Stimulated activated CD8-positive, alpha-beta memory T cell treated with anti-CD3 and anti-CD28 coated beads, Interleukin-15, amount 100 ng/mL, for 1 hour (primary cell): Measurements from ENCODE around the gene APOC4.
A peak's percentile ranks its signal among the peaks of the same experiment; 100 is the strongest.
"Not testable (repeated sequence)": the region's sequence is repeated elsewhere in the genome, so short reads cannot be mapped to it uniquely, and the experiment has no call there.

Experiments
- DNase-seq: peaks from one replicate; pipeline ENCODE4 v3.0.0-alpha.2; 2020; ENCODE audit warnings: low read depth

The APOC4 gene

DNA sequence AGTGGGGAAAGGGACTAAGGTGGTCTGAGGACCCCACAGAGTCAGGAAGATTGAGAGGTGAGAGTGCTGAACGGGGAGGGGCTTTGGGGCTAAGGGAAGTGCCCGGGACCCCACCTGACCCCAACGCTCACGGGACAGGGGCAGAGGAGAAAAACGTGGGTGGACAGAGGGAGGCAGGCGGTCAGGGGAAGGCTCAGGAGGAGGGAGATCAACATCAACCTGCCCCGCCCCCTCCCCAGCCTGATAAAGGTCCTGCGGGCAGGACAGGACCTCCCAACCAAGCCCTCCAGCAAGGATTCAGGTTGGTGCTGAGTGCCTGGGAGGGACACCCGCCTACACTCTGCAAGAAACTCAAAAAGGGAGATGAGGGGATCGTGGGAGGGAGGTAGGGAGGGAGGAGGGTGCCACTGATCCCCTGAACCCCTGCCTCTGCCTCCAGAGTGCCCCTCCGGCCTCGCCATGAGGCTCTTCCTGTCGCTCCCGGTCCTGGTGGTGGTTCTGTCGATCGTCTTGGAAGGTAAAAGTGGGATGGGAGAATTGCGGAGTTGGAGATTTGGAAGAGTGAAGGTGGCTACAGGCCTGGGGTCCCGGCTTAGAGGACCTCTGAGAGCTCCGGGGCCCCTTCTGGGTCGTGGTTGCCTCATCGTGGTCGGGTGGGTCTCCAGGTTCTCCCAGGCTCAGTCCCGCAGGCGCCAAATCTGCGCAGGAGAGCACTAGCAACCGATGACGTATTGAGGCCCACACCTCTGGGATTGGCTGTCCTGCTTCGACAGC lies 27.4 kb upstream of the APOC4 start, which contains the start of gene APOC1:
Gene APOC1 (plus strand): TSS at position 176 of the 774 bp plus-strand sequence. CDS start 284 bp downstream, at position 460.
- DNase-seq, result peak; percentile 48

DNA sequence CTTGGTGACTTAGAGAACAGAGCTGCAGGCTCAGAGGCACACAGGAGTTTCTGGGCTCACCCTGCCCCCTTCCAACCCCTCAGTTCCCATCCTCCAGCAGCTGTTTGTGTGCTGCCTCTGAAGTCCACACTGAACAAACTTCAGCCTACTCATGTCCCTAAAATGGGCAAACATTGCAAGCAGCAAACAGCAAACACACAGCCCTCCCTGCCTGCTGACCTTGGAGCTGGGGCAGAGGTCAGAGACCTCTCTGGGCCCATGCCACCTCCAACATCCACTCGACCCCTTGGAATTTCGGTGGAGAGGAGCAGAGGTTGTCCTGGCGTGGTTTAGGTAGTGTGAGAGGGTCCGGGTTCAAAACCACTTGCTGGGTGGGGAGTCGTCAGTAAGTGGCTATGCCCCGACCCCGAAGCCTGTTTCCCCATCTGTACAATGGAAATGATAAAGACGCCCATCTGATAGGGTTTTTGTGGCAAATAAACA lies 17.8 kb upstream of the APOC4 start:
- no peak for DNase-seq

DNA sequence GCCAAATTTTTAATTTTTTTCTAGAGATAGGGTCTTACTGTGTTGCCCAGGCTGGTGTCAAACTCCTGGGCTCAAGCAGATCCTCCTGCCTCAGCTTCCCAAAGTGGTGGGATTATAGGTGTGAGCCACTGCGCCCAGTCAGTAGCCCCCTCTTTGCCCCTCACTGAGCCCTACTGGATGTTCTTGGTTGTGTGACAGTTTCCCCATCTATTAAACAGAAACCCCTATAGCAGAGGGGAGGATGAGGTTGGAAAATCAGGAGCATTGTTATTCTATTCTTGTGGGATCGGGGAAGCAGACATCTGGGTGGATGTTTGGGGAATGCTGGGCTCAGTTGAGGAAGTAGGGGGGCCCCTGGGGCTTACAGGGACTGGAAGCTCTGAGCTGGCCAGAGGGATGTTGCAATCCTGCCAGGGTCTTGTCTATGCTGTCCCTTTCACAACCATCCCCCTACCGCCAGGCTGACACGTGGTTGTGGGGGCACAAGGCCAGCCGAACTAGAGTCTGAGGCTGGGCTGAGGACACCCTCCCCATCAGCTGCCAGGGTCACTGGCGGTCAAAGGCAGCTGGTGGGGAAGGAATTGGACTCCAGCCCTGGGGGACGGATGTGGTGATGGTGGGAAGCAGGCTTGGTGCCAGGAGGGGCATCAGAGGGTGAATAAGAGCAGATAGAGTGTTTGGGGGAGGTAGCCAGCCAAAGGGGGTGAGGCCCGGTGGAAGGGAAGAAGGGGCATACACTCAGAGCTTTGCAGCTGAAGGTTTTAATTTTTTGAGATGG lies 16.7 kb upstream of the APOC4 start:
- DNase-seq, result no peak

DNA sequence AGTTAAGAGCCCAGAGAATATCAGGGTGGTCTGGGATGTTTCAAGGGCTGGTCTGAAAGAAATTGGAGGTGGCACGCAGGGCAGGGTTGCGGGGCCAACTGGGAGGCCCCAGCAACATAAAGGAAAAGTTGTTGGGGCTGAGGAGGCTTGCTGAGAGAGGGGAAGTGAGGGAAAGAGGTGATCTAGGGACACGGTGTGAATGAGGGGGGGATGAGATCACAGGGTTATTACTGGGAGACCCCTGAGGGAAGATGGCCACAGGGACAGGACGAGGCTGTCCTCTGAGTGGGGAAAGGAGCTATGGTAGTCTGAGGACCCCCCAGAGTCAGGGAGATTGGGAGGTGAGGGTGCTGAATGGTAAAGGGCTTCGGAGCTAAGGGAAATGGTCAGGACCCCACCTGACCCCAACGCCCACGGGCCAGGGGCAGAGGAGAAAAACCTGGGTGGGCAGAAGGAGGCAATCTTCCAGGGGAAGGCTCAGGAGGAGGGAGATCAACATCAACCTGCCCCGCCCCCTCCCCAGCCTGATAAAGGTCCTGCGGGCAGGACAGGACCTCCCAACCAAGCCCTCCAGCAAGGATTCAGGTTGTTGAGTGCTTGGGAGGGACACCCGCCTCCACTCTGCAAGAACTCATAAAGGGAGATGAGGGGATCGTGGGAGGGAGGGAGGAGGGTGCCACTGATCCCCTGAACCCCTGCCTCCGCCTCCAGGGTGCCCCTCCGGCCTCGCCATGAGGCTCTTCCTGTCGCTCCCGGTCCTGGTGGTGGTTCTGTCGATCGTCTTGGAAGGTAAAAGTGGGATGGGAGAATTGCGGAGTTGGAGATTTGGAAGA lies 15.6 kb upstream of the APOC4 start:
- not testable (repeated sequence) for DNase-seq

DNA sequence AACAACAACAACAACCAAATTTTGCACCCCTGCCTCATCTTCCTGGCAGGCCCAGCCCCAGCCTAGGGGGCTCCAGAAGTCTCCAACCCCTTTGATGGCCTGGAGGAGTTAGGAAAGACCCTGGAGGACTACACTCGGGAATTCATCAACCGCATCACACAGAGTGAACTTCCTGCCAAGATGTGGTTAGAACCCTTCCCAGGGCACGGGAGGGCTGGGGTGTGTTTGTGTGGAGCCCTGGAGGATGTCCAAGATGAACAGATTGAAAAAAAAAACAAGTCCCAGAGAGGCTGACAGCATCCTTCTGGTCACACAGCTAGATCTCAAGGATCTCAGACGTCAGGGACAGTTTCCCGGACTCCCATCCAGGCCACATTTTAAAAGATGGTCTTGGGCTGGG lies 14.3 kb upstream of the APOC4 start:
- no peak for DNase-seq

DNA sequence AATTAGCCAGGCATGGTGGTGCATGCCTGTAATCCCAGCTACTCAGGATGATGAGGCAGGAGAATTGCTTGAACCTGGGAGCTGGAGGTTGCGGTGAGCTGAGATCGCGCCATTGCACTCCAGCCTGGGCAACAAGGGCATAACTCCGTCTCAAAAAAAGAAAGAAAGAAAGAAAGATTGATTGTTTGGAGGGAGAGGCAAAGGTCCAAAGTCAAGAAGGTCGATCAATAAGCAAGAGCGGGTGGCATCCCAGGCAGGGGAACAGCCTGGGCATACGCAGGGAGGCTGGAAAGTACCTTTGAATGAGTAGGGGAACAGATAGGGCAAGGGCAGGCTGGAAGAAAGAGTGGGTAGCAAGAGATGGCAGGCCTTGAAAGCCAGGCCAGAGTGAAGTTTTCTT lies 11.9 kb upstream of the APOC4 start:
- no peak for DNase-seq

DNA sequence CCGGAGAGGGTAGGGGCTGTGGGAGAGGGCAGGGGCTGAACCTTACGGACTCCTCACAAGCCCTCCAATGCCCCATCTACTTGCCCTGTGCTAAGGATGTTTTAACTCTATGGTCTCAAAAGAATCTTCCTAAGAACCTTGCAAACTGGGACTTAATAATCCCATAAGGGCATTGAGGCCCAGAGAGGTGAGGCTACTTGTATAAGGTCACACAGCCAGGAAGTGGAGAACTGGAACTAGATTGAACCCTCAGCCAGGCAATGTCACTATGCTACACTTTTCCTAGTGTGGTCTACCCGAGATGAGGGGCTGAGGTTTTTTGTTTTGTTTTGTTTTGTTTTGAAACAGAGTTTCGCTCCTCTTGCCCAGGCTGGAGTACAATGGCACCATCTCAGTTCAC lies 10.5 kb upstream of the APOC4 start:
- DNase-seq, result no peak

DNA sequence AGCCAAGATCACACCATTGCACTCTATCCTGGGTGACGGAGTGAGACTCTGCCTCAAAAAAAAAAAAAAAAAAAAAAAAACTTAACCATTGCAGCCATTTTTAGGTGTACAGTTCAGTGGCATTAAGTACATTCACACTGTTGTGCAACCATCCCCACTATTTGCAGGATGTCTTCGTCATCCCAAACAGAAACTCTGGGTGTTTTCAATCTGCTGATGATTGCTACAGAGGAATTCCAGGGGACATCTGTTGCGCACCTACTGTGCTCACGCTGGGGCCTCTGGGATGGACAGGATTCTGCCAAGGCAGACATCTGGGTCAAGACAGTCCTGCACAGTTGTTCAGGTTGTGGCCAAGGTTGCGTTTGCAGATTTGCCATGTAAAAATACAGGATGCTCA lies 2.4 kb upstream of the APOC4 start:
- no peak for DNase-seq

DNA sequence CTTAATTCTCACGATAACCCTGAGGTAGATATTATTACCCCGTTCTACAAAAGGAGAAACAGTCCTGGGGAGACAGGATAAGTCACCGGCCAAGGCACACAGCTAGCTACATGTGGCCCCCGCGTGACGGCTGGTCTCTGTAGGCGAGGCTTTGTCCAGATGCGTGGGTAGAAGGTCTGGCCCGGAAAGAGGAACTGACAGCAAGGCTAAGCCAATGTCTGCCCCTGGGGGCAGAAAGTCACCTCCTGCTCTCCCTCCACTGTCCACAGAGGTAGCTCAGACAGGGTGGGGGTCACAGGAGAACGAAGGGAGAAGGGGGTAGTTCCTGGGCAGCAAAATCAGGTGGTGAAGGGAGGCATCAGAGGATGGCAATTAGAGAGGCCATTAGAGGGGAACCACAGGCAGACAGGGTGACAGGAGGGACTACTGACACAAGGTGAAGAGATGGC lies 1.8 kb downstream of the APOC4 start:
- no peak for DNase-seq

DNA sequence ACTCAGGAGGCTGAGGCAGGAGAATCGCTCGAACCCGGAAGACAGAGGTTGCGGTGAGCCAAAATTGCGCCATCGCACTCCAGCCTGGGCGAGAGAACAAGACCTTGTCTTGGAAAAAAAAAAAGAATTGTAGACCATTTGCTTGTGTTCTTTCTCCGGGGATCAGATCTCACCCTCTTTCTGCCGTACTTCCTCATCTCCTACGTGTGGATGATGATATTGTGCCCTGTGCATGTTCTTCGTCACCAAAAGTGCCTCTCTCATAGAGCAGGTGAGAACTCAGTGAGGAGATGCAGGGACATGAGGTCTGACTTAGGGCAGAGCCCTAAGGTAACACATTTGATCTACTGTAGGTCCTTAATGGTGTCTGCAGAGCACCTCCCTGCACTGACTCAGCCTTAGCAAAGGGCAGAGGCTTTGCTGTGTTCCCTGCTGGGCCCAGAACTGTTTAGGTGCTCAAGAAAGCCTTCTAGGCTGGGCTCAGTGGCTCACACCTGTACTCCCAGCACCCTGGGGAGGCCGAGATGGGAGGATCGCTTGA lies 5.1 kb downstream of the APOC4 start:
- DNase-seq, result no peak

DNA sequence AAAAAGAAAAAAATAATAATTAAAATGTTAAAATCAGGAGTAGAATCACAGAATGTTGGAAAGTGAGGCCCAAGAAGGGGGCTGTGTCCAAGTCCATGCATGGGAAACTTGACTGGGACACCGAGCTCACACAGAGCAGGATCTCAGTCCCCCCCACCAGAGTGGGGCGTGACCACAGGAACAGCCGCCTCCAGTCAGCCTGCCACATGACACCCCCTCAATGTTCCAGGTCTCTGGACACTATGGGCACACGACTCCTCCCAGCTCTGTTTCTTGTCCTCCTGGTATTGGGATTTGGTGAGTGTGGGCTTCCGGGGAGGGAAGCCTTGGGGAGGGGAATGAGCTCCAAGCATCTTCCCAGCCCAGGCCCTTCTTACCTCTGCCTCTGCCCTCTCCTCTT lies 6.2 kb downstream of the APOC4 start:
- DNase-seq, result no peak

DNA sequence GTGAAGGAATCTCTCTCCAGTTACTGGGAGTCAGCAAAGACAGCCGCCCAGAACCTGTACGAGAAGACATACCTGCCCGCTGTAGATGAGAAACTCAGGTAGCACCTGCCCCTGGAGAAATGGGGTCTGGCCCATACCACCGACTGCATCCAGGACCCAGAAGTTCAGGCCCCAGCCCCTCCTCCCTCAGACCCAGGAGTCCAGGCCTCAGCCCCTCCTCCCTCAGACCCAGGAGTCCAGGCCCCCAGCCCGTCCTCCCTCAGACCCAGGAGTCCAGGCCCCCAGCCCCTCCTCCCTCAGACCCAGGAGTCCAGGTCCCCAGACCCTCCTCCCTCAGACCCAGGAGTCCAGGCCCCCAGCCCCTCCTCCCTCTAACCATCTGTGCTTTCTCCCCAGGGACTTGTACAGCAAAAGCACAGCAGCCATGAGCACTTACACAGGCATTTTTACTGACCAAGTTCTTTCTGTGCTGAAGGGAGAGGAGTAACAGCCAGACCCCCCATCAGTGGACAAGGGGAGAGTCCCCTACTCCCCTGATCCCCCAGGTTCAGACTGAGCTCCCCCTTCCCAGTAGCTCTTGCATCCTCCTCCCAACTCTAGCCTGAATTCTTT lies 6.8 kb downstream of the APOC4 start:
- no peak for DNase-seq

DNA sequence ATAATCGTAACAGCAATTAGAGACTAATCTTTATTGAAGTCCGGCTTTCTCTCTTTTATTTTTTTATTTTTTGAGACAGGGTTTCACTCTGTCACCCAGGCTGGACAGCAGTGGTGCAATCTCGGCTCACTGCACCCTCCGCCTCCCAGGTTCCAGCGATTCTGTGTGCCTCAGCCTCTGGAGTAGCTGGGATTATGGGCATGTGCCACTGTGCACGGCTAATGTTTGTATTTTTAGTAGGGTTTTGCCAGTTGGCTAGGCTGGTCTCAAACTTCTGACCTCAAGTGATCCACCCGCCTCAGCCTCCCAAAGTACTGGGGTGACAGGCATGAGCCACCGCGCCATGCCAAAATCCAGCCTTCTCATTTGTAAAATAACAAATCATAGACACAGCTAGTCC lies 7.5 kb downstream of the APOC4 start:
- no peak for DNase-seq

DNA sequence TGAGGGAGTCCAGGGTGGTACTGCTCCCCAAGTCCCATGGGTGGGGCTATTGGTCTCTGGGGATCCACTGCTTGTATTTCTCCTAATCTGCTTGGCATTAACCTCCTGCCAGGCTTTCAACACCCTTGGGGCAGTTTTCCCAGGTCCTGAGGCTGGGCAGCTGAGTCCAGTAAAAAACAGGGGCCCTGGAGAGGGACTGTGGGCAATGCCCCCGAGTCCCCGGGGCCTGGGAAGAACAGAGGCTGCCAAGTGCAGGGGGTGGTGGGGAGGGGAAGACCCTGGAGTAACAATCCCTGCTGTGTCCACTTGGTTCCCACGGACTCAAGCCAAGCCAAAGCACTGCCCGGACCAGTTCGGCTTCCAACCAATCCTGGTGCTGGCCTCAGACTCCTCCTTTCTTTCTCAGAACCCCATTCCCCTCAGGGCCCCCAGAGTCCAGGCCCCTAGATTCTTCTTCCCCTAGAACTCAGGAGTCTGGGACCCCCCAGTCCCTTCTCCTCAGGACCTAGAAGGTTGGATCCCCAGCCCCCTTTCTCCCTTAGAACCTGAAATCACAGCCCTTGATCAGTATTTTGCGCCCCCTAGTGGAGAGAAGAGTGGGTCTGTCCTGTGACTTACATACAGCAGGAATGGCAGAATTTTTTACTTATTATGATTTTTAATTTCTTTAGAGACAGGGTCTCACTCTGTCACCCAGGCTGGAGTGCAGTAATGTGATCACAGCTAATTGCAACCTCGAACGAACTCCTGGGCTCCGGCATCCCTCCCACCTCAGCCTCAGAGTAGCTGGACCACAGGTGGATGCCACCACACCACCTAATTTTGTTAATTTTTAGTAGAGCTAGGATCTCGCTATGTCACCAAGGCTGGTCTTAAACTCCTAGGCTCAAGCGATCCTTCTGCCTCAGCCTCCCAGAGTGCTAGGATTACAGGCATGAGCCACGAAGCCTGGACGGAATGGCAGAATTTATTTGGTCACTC lies 9.4 kb downstream of the APOC4 start:
- peak; percentile 28 for DNase-seq

DNA sequence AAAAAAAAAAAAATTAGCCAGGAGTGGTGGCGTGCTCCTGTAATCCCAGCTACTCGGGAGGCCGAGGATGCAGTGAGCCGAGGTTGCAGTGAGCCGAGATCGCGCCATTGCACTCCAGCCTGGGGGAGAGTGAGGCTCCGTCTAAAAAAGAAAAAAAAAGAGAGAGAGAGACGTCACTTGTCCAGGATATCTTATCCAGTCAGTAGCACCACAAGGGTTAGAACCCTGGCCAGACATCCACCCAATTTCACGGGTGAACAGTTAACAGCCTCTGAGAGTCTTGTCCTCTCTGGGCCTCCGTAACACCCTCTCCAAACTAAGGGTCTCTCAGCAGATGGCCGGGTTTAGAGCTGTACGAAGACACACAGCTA lies 12.2 kb downstream of the APOC4 start:
- DNase-seq, result no peak

DNA sequence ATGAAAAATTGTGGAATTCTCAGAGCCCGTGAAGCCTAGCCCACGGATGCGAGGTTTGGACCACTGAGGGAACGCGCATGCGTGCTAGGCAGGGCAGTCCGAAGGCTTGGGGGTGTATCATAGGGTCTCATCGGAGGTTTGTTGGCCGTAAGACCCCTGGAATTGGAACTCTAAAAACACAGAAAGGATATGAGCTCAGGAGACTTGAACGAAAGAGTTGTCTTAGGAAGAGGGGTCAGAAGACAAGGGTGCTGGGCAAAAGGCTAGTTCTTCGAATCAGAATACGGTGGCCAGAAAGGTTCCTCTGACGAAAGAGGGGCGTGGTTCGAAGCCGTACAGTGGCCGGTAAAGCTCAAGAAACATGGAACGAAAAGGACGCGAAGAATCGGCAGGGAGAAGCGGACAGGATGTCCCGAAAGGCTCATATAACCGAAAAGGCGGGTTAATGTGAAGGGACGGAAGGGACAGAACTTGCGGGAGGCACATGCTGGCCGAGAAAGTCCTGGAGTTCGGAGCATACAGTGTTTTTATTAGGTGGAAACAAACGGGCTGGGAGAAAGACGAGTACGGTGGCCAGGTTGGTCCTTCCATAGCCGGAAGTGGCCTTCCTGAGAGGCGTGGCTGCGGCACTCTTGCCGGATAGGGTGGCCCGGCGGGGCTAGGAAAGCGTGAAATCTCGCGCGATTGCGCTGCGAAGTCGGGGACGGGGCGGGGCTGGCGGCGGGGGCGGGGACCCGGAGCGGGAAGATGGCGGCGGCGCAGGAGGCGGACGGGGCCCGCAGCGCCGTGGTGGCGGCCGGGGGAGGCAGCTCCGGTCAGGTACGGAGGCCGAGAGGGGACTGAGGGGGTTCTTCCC lies 12.8 kb downstream of the APOC4 start, which contains the start of gene CLPTM1:
Gene CLPTM1 (plus strand): TSS at position 732 of the 856 bp plus-strand sequence. CDS start 16 bp downstream, at position 748.
- peak; percentile 95 for DNase-seq

DNA sequence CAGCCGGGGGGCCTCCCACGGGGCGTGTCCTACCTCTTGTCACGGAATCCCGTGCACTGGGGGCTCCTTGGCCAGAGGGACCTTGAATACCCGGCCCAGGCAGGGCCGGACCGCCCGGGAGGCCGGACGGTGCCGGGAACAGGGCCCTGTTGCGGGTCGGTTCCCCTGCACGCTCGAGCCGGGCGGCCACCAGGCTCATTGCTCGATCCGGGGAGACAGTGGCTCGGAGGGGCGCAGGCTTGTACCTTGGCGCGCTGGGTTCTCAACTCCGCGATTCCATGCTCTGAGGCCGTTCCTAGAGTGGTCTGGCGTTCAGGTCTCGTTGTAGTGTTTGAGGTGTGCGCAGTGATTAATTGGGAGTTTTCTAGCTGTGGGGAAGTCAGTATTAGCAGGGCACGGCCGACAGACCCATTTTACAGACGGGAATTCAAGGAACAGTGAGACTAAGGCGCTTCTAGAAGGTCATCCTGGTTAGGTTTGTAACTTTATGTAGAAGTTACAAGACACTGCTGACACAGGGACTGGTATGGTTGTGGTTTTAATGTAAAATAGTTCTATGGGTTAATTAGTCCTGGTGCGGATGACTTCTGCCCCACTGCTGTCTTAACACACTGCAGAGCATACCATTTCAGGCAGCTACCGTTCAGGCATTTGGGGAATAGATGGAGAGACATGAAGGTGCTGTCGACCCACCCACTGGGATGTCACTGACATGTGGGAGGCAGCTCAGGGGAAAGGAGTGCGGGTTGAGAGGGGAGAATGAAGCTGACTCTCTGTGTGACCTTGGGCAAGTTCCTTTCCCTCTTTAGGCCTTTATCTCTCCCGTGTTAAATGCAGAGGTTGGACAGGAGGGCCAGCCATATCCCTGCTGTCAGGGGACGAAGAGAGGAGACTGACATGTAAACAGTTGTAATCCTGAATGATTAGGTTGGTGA lies 13.7 kb downstream of the APOC4 start:
- no peak for DNase-seq

DNA sequence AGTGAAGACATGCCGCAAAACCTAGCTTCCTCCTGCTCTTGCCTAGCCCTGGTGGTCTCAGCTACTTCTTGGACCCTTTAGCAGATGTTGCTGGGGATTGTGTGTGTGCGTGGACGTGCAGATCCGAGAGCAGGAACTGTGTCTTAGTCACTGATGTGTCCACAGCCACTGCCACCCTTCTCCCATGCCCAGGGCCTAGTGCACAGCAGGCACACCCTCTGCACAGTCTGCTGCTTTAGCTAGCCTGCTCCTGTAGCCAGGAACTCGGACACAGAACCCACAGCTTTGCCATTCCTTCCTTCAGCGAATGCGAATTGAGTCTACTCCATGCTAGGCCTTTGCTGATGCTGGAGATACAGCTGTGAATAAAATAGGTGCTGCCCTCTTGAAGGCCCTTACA lies 15.5 kb downstream of the APOC4 start:
- DNase-seq, result no peak
